GM12878 (cell line): ENCODE measurements around the gene STEAP3.

Experiments used
- CREM ChIP-seq: IDR thresholded peaks from 2 replicates; pipeline ENCODE4 v1.6.1; 2014; ENCODE audit warnings: antibody characterized with exemption, low read depth
- CTCF ChIP-seq, 3 experiments: IDR thresholded peaks in 2 of 3; conservative IDR thresholded peaks in 1 of 3; 2 replicates each; pipeline ENCODE4 v1.5.1; 2011; ENCODE audit warnings: low read depth in 3 of 3, low read length in 3 of 3, mild to moderate bottlenecking in 3 of 3, control low read depth in 2 of 3, moderate library complexity in 2 of 3, inconsistent platforms in 1 of 3, mixed read lengths in 1 of 3; ENCODE audit not compliant: control insufficient read depth in 2 of 3, insufficient read depth in 1 of 3; ENCODE audit errors: extremely low read depth in 1 of 3
- ETV6 ChIP-seq, 2 experiments: fragments of 450-650 bp in 1 of 2; IDR thresholded peaks in 1 of 2; conservative IDR thresholded peaks in 1 of 2; 2 replicates each; pipeline ENCODE4 v1.6.1; 2014; ENCODE audit warnings: antibody characterized with exemption in 1 of 2, borderline replicate concordance in 1 of 2, low read depth in 1 of 2, mild to moderate bottlenecking in 1 of 2, moderate library complexity in 1 of 2
- GABPA ChIP-seq: IDR thresholded peaks from 2 replicates; pipeline ENCODE4 v1.6.1; 2014; ENCODE audit warnings: antibody characterized with exemption, low read depth, mild to moderate bottlenecking, inconsistent platforms
- HDAC6 ChIP-seq: fragments of 200-600 bp; sonication (generic); IDR thresholded peaks from one replicate; pipeline ENCODE4 v1.8.0; 2017; ENCODE audit warnings: antibody characterized with exemption; ENCODE audit not compliant: unreplicated experiment
- KAT2A ChIP-seq: conservative IDR thresholded peaks from 2 replicates; pipeline ENCODE4 v1.6.1; 2011; ENCODE audit warnings: low read depth, low read length; ENCODE audit not compliant: control insufficient read depth
- KLF5 ChIP-seq: fragments of 450-650 bp; IDR thresholded peaks from 2 replicates; pipeline ENCODE4 v1.6.1; 2014; ENCODE audit warnings: mild to moderate bottlenecking; ENCODE audit not compliant: partially characterized antibody
- POLR2A ChIP-seq: IDR thresholded peaks from 2 replicates; pipeline ENCODE4 v1.6.1; 2011; ENCODE audit warnings: low read depth, mild to moderate bottlenecking, low read length
- RAD21 ChIP-seq: IDR thresholded peaks from 2 replicates; pipeline ENCODE4 v1.6.1; 2011; ENCODE audit warnings: mild to moderate bottlenecking, low read depth, low read length, moderate library complexity; ENCODE audit not compliant: insufficient read depth
- REST ChIP-seq: IDR thresholded peaks from 2 replicates; pipeline ENCODE4 v1.6.1; 2012; ENCODE audit warnings: mild to moderate bottlenecking, low read depth, low read length
- RFX5 ChIP-seq: IDR thresholded peaks from 2 replicates; pipeline ENCODE4 v1.6.1; 2011; ENCODE audit warnings: low read depth, low read length, improper control_type of control experiment
- SP1 ChIP-seq: IDR thresholded peaks from one replicate; pipeline ENCODE4 v1.6.1; 2011; ENCODE audit warnings: low read depth, low read length
- YBX1 ChIP-seq: fragments of 450-650 bp; IDR thresholded peaks from 2 replicates; pipeline ENCODE4 v1.6.1; 2016; ENCODE audit warnings: antibody characterized with exemption
- TF ChIP-seq, protein P1 (sequence below): fragments of 450-650 bp; IDR thresholded peaks from 2 replicates; pipeline ENCODE4 v1.6.1; 2017; ENCODE audit warnings: mild to moderate bottlenecking

DNA sequence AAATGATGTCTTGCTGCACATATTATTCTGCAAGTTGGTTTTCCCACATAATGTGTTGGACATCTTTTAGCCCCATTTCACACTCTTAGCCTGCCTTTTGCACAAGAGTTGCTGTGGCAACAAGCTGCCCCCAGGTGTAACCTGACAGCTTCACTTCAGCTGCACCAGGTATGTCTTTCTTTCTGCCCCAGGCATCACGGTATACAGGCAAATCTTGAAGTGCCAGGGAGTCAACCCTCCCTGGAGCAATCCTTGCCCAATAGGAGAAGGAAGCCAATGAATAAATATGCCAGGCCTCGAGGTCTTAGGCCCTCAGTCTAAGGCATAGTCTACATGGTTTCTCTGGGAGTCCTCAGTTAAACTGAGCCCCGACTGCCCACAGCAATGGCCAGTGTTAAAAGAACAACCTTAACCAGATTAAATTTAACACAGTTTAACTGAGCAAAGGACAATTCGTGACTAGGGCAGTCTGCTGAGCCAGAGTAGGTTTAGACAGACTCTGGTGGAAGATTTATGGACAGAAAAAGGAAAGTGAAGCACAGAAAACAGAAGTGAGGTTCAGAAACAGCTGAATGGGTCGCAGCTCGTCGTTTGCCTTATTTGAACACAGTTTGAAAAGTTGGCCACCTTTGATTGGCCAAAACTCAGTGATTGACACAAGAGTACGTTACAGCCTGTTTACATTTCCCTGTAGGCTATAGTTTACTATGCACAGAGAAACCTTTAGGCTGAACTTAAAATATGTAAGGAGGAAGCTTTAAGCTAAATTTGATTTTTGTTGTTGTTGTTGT, 33.1 kb upstream of the STEAP3 start:
- TF ChIP-seq KLF5 = no peak
- no peak for TF ChIP-seq CTCF (IDR thresholded peaks at IDR 0.05 in 2 of 3, conservative IDR thresholded peaks at IDR 0.05 in 1 of 3; ENCODE audit: control insufficient read depth in 2 of 3, extremely low read depth in 1 of 3, insufficient read depth in 1 of 3, low read depth in 3 of 3, low read length in 3 of 3)
- no peak for TF ChIP-seq KAT2A
- TF ChIP-seq, protein P1, sequence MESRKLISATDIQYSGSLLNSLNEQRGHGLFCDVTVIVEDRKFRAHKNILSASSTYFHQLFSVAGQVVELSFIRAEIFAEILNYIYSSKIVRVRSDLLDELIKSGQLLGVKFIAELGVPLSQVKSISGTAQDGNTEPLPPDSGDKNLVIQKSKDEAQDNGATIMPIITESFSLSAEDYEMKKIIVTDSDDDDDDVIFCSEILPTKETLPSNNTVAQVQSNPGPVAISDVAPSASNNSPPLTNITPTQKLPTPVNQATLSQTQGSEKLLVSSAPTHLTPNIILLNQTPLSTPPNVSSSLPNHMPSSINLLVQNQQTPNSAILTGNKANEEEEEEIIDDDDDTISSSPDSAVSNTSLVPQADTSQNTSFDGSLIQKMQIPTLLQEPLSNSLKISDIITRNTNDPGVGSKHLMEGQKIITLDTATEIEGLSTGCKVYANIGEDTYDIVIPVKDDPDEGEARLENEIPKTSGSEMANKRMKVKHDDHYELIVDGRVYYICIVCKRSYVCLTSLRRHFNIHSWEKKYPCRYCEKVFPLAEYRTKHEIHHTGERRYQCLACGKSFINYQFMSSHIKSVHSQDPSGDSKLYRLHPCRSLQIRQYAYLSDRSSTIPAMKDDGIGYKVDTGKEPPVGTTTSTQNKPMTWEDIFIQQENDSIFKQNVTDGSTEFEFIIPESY = no peak
- no peak for TF ChIP-seq SP1
- TF ChIP-seq RFX5 = no peak
- no peak for TF ChIP-seq HDAC6
- TF ChIP-seq YBX1 = no peak
- TF ChIP-seq ETV6 (conservative IDR thresholded peaks at IDR 0.05 in 1 of 2, IDR thresholded peaks at IDR 0.05 in 1 of 2; ENCODE audit: borderline replicate concordance in 1 of 2, low read depth in 1 of 2) = no peak
- no peak for TF ChIP-seq GABPA
- TF ChIP-seq RAD21 = no peak
- TF ChIP-seq POLR2A = no peak
- TF ChIP-seq CREM = no peak
- TF ChIP-seq REST = no peak
